OCI-LY3 (cell line): ENCODE measurements around the gene POU2AF3.

ENCODE experiments used
- H2AFZ ChIP-seq: fragments of 200-600, 300-600 bp; shearing (Covaris generic); 2 replicates; pipeline ENCODE4 v1.6.0; 2014; ENCODE audit warnings: antibody characterized with exemption, low read depth, low read length
- H3K27ac ChIP-seq: fragments of 200-600, 300-600 bp; sonication (generic); 2 replicates; pipeline ENCODE4 v1.5.1; 2014; ENCODE audit warnings: mild to moderate bottlenecking, low read length, moderate library complexity, mixed read lengths
- H3K27me3 ChIP-seq: fragments of 200-600, 300-600 bp; sonication (generic); 2 replicates; pipeline ENCODE4 v1.6.1; 2014; ENCODE audit warnings: low read depth, low read length, mixed read lengths
- H3K36me3 ChIP-seq: fragments of 200-600, 300-600 bp; sonication (generic); replicated peaks from 2 replicates; pipeline ENCODE3; 2014; ENCODE audit warnings: low read depth, low read length, mixed read lengths
- H3K4me1 ChIP-seq: fragments of 300-600, 200-600 bp; sonication (generic); 2 replicates; pipeline ENCODE4 v1.6.1; 2014; ENCODE audit warnings: low read length, mixed read lengths
- H3K4me2 ChIP-seq: fragments of 200-600, 300-600 bp; sonication (generic); 2 replicates; pipeline ENCODE4 v1.6.1; 2014; ENCODE audit warnings: low read length, mixed read lengths
- H3K4me3 ChIP-seq: fragments of 300-600, 200-600 bp; sonication (generic); 2 replicates; pipeline ENCODE4 v1.5.1; 2014; ENCODE audit warnings: antibody characterized with exemption, mild to moderate bottlenecking, low read length, moderate library complexity
- H3K79me2 ChIP-seq: fragments of 300-600, 200-600 bp; shearing (Covaris generic); 2 replicates; pipeline ENCODE4 v1.6.1; 2014; ENCODE audit warnings: mild to moderate bottlenecking, low read length, mixed read lengths
- H3K9ac ChIP-seq: fragments of 300-600, 200-600 bp; shearing (Covaris generic); 2 replicates; pipeline ENCODE4 v1.6.0; 2014; ENCODE audit warnings: mild to moderate bottlenecking, low read length, moderate library complexity
- H3K9me3 ChIP-seq: fragments of 200-600, 300-600 bp; shearing (Covaris generic); 2 replicates; pipeline ENCODE4 v1.6.1; 2014; ENCODE audit warnings: low read length, mixed read lengths; ENCODE audit not compliant: insufficient read depth
- H4K20me1 ChIP-seq: fragments of 200-600, 300-600 bp; sonication (generic); 2 replicates; pipeline ENCODE4 v1.6.1; 2016; ENCODE audit warnings: low read length, mixed read lengths; ENCODE audit not compliant: insufficient read depth
- EZH2phosphoT487 ChIP-seq: fragments of 200-600 bp; shearing (Covaris generic); IDR thresholded peaks from 2 replicates; pipeline ENCODE4 v1.6.1; 2018; ENCODE audit warnings: antibody characterized with exemption, mixed run types, low read depth
- TF ChIP-seq, protein P1 (sequence below): fragments of 200-600, 300-600 bp; sonication (generic); IDR thresholded peaks from 2 replicates; pipeline ENCODE4 v1.5.1; 2014; ENCODE audit warnings: antibody characterized with exemption, low read length, low read depth

The POU2AF3 gene, protein sequence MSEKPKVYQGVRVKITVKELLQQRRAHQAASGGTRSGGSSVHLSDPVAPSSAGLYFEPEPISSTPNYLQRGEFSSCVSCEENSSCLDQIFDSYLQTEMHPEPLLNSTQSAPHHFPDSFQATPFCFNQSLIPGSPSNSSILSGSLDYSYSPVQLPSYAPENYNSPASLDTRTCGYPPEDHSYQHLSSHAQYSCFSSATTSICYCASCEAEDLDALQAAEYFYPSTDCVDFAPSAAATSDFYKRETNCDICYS

DNA sequence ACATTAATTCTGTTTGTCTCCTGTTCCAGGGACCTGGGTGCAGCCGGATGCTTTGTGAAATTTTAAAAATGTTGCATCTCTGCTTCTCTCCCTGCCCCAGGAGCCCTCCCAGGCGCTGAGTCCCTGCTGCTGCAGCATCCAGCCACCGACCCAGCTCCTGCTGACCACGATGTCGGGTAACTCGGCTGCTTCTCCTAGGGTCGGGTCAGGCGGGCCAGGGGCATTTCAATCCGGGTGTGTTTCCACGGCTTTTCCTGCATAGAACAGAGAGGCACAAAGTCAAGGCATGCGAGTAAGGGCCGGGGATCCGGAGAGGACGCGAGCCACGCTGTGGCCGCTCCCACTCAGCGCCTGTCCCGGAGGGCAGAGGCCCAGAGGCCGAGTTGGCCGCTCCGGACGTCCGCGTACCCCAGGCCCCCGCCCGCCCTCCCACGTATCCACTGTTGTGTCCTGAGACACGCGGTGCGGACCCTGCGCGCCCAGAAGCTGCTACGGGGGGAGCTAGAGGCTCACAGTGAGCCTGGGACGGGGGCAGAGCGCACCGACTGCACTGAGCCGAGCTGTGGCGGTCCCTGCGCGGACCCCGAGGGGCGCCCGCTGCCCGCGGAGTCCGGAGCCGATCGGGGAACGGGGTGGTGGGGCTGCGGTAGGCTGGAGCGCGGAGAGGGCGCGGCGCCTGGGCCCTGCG is at the start of gene POU2AF3:
Gene POU2AF3, plus strand, starts transcription at position 134 of the 688 bp plus-strand sequence. Its CDS starts 36 bp downstream, at position 170.
- peaks cover 35% of the 10 kb centered on the region for H3K4me1 ChIP-seq
- H3K4me2 ChIP-seq = peak within 1 kb of the TSS; percentile 38
- no peaks in the 10 kb centered on the region for H3K36me3 ChIP-seq
- peak within 1 kb of the TSS; percentile 54 for H3K4me3 ChIP-seq
- no peaks in the 10 kb centered on the region for H3K27me3 ChIP-seq
- TF ChIP-seq, protein P1, sequence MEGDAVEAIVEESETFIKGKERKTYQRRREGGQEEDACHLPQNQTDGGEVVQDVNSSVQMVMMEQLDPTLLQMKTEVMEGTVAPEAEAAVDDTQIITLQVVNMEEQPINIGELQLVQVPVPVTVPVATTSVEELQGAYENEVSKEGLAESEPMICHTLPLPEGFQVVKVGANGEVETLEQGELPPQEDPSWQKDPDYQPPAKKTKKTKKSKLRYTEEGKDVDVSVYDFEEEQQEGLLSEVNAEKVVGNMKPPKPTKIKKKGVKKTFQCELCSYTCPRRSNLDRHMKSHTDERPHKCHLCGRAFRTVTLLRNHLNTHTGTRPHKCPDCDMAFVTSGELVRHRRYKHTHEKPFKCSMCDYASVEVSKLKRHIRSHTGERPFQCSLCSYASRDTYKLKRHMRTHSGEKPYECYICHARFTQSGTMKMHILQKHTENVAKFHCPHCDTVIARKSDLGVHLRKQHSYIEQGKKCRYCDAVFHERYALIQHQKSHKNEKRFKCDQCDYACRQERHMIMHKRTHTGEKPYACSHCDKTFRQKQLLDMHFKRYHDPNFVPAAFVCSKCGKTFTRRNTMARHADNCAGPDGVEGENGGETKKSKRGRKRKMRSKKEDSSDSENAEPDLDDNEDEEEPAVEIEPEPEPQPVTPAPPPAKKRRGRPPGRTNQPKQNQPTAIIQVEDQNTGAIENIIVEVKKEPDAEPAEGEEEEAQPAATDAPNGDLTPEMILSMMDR = no peak
- TF ChIP-seq EZH2phosphoT487 = no peak
- H3K9me3 ChIP-seq = no peaks in the 10 kb centered on the region
- H3K27ac ChIP-seq = no peak within 1 kb of the TSS
- H2AFZ ChIP-seq = no peak within 1 kb of the TSS
- peak within 1 kb of the TSS; percentile 21; the same call in 1 of the 2 replicates for H3K9ac ChIP-seq
- no peaks in the 10 kb centered on the region for H3K79me2 ChIP-seq
- H4K20me1 ChIP-seq = no peaks in the 10 kb centered on the region

DNA sequence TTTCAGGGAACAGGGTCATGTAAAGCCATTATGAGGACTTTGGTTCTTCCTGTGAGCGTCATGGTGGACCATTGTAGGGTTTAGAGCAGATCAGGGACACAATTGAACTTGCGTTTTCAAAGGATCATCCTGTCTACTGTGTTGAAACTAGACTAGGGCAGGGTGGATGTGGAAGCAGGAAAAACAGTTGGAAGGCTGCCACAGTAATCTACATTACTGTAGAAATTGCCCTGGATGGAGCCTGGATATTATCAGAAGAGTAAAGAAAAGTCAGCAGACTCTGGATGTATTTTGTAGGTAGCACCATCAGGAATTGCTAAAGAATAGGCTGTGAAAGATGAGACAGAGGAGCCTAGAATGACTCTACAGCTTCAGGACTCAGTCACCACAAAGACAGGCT is 47.4 kb upstream of the POU2AF3 start:
- no peak overlapping the region for H2AFZ ChIP-seq
- peaks cover 41% of the 10 kb centered on the region for H3K27me3 ChIP-seq
- no peak overlapping the region for H3K27ac ChIP-seq
- H3K79me2 ChIP-seq = no peaks in the 10 kb centered on the region
- H4K20me1 ChIP-seq = no peaks in the 10 kb centered on the region
- no peak overlapping the region for H3K4me2 ChIP-seq
- no peaks in the 10 kb centered on the region for H3K36me3 ChIP-seq
- no peak overlapping the region for H3K9ac ChIP-seq
- H3K4me3 ChIP-seq = no peak overlapping the region
- peaks cover 10% of the 10 kb centered on the region for H3K4me1 ChIP-seq
- TF ChIP-seq, protein P1 = no peak
- no peak for TF ChIP-seq EZH2phosphoT487
- no peaks in the 10 kb centered on the region for H3K9me3 ChIP-seq

DNA sequence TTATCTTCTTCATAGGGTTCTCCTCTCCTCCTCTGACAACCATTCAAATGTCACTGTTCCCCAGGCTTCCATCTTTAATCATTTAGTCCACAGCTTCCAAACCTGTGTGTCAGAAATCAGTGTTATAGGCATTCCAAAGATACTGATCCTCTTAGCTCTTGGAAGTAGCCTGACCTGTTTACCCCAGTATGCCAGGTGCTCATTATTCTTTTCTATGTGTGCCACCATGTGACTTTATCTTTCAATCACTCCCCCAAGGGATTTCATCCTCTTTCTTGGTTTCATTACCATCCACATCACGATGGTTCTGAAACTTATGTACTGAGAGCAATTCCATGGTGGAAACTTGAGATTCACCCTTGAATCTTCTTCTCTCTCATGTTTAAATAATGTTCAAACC is 45.2 kb upstream of the POU2AF3 start:
- Histone ChIP-seq H3K27me3 (peaks cover 44% of the 10 kb centered on the region), H3K36me3 (no peaks in the 10 kb centered on the region), H3K27ac (no peak overlapping the region), H3K4me1 (peaks cover 10% of the 10 kb centered on the region), H3K79me2 (no peaks in the 10 kb centered on the region), H4K20me1 (no peaks in the 10 kb centered on the region), H2AFZ (no peak overlapping the region), H3K9me3 (no peaks in the 10 kb centered on the region), H3K4me2 (no peak overlapping the region), H3K9ac (no peak overlapping the region), H3K4me3 (no peak overlapping the region)
- TF ChIP-seq EZH2phosphoT487 = no peak
- TF ChIP-seq, protein P1 = no peak

DNA sequence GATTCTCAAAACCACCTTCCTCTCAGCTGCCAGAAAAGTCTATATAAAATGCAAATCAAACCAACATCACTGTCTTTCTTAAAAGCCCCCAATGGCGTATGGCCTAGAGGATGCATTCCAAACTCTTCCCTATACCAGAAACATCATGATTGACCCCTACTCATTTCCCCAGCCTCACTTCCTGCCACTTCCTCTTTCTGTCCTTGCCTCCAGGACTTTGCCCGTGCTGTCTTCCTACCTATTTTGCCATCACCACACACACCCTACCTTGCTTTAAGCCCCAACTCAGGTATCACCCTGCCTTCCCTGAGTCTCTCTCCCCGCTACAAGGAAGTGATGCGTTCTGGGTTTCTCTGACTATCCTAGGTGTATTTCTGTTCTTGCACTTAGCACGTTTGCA is 44.7 kb upstream of the POU2AF3 start:
- no peak overlapping the region for H3K4me3 ChIP-seq
- no peak overlapping the region for H3K9ac ChIP-seq
- H3K4me2 ChIP-seq = no peak overlapping the region
- H3K79me2 ChIP-seq = no peaks in the 10 kb centered on the region
- no peak overlapping the region for H2AFZ ChIP-seq
- H3K27ac ChIP-seq = no peak overlapping the region
- no peaks in the 10 kb centered on the region for H3K36me3 ChIP-seq
- peaks cover 10% of the 10 kb centered on the region for H3K4me1 ChIP-seq
- peaks cover 44% of the 10 kb centered on the region for H3K27me3 ChIP-seq
- H4K20me1 ChIP-seq = no peaks in the 10 kb centered on the region
- TF ChIP-seq, protein P1 = no peak
- no peak for TF ChIP-seq EZH2phosphoT487
- H3K9me3 ChIP-seq = no peaks in the 10 kb centered on the region
